CD14-positive monocyte (primary cell): Measurements from ENCODE around the gene CAB39L. TPM values are rescaled to one million over a fixed set of nuclear protein-coding genes. Genes with fewer than 3 reads are reported as not detected.

Source experiments
- DNase-seq, 3 donors: peaks; one replicate each; pipeline ENCODE4 v3.0.0-alpha.2; 2011 to 2022
- H2AFZ ChIP-seq: 2 replicates; pipeline ENCODE4 v1.6.0; 2012; ENCODE audit warnings: mild to moderate bottlenecking, low read depth, low read length, inconsistent platforms; ENCODE audit not compliant: insufficient read depth, poor library complexity, severe bottlenecking
- H3K27ac ChIP-seq, 2 donors: 1 replicate in 1 of 2; 2 replicates in 1 of 2; pipeline ENCODE4 v1.5.1; 2012 to 2013; ENCODE audit warnings: low read length in 2 of 2, control low read depth in 1 of 2, inconsistent platforms in 1 of 2, low read depth in 1 of 2, mild to moderate bottlenecking in 1 of 2
- H3K27me3 ChIP-seq, 2 donors: one replicate each; pipeline versions ENCODE4 v1.6.0 to v1.6.1; 2011 to 2013; ENCODE audit warnings: low read length in 2 of 2; ENCODE audit not compliant: control insufficient read depth in 2 of 2, insufficient read depth in 2 of 2
- H3K36me3 ChIP-seq, 2 donors: replicated peaks in 1 of 2; 1 replicate in 1 of 2; 2 replicates in 1 of 2; pipeline versions ENCODE4 v1.5.1 to v1.6.1; 2012 to 2013; ENCODE audit warnings: low read length in 2 of 2, control low read depth in 1 of 2, inconsistent platforms in 1 of 2, mild to moderate bottlenecking in 1 of 2; ENCODE audit not compliant: insufficient read depth in 2 of 2, control insufficient read depth in 1 of 2
- H3K4me1 ChIP-seq, 2 donors: 1 replicate in 1 of 2; 2 replicates in 1 of 2; pipeline versions ENCODE4 v1.5.1 to v1.6.1; 2012 to 2013; ENCODE audit warnings: low read length in 2 of 2, control low read depth in 1 of 2, inconsistent platforms in 1 of 2, mild to moderate bottlenecking in 1 of 2, moderate library complexity in 1 of 2; ENCODE audit not compliant: insufficient read depth in 2 of 2, control insufficient read depth in 1 of 2
- H3K4me2 ChIP-seq: replicated peaks from 2 replicates; pipeline ENCODE3; 2012; ENCODE audit warnings: low read length, moderate library complexity, mild to moderate bottlenecking; ENCODE audit not compliant: poor library complexity, severe bottlenecking; ENCODE audit errors: extremely low read depth
- H3K4me3 ChIP-seq, 3 experiments: fragments of 200-600 bp in 1 of 3; sonication (generic) in 1 of 3; replicated peaks in 1 of 3; 1 replicate in 2 of 3; 2 replicates in 1 of 3; pipeline ENCODE4 v1.5.1; 2011 to 2013; ENCODE audit warnings: low read length in 3 of 3, mild to moderate bottlenecking in 3 of 3, control low read depth in 2 of 3, low read depth in 2 of 3, inconsistent platforms in 1 of 3, moderate library complexity in 1 of 3
- H3K79me2 ChIP-seq: 2 replicates; pipeline ENCODE4 v1.6.0; 2012; ENCODE audit warnings: mild to moderate bottlenecking, control low read depth, inconsistent platforms, low read length, moderate library complexity; ENCODE audit not compliant: insufficient read depth
- H3K9ac ChIP-seq: 2 replicates; pipeline ENCODE4 v1.6.0; 2017; ENCODE audit warnings: low read length, mild to moderate bottlenecking; ENCODE audit not compliant: insufficient read depth, poor library complexity, severe bottlenecking
- H3K9me3 ChIP-seq, 2 donors: replicated peaks in 1 of 2; 1 replicate in 1 of 2; 2 replicates in 1 of 2; pipeline versions ENCODE4 v1.5.1 to v1.6.1; 2012 to 2013; ENCODE audit warnings: low read length in 2 of 2, control low read depth in 1 of 2; ENCODE audit not compliant: control insufficient read depth in 1 of 2, insufficient read depth in 1 of 2
- H4K20me1 ChIP-seq: 2 replicates; pipeline ENCODE4 v1.6.0; 2012; ENCODE audit warnings: mild to moderate bottlenecking, low read length, control low read depth, moderate library complexity; ENCODE audit not compliant: insufficient read depth
- H3K27ac Mint-ChIP-seq, 7 donors: one replicate each; pipeline ENCODE4 v1.8.0; 2020; ENCODE audit warnings: mild to moderate bottlenecking in 7 of 7, mixed read lengths in 7 of 7, moderate library complexity in 6 of 7, inconsistent platforms in 2 of 7
- H3K27me3 Mint-ChIP-seq, 3 donors: one replicate each; pipeline ENCODE4 v1.8.0; 2021 to 2022; ENCODE audit warnings: low read depth in 3 of 3, mild to moderate bottlenecking in 3 of 3, mixed read lengths in 3 of 3, moderate library complexity in 3 of 3, inconsistent platforms in 1 of 3
- H3K36me3 Mint-ChIP-seq, 2 donors: one replicate each; pipeline ENCODE4 v1.8.0; 2020; ENCODE audit warnings: mixed read lengths in 2 of 2, inconsistent platforms in 1 of 2, mild to moderate bottlenecking in 1 of 2
- H3K4me1 Mint-ChIP-seq: one replicate; pipeline ENCODE4 v1.8.0; 2020; ENCODE audit warnings: mild to moderate bottlenecking, mixed read lengths
- H3K4me3 Mint-ChIP-seq, 2 donors: one replicate each; pipeline ENCODE4 v1.8.0; 2020; ENCODE audit warnings: mild to moderate bottlenecking in 2 of 2, mixed read lengths in 2 of 2, moderate library complexity in 1 of 2
- H3K9me3 Mint-ChIP-seq, 7 donors: one replicate each; pipeline ENCODE4 v1.8.0; 2020 to 2022; ENCODE audit warnings: mixed read lengths in 7 of 7, mild to moderate bottlenecking in 6 of 7, moderate library complexity in 6 of 7, inconsistent platforms in 2 of 7
- WGBS: methylation state at CpG from one replicate; pipeline ENCODE4 v1.1.5; 2013; ENCODE audit warnings: missing lambda C conversion rate; ENCODE audit not compliant: insufficient coverage; 5-methylcytosine and 5-hydroxymethylcytosine counted together
- intact Hi-C, 2 donors: fragments of 100-400 bp; cut with micrococcal nuclease; formaldehyde crosslinking; loops; one replicate each; pipeline versions ENCODE4 v1.15.0 to v1.15.1; 2023
- polyA plus RNA-seq, 3 donors: library from polyadenylated mRNA; depleted of rRNA in 1 of 3; unstranded in 2 of 3; stranded (reverse) in 1 of 3; fragments of 300-500 nt in 2 of 3; fragments of >200 nt in 1 of 3; fragmentation: Illumina TruSeq in 2 of 3; gene quantifications; 1 replicate in 2 of 3; 2 replicates in 1 of 3; pipeline ENCODE4 v1.2.3, GENCODE V29; 2012 to 2021
- TF ChIP-seq, protein P1 (sequence below): fragments of 200-600 bp; IDR thresholded peaks from one replicate; pipeline ENCODE4 v1.8.0; 2022; ENCODE audit warnings: antibody characterized with exemption, mild to moderate bottlenecking

The CAB39L gene
- polyA plus RNA-seq, 3 donors, result 1.9 to 5.1 (median 2.7) TPM

GRCh38 chr13:49292742-49293486 lies 150.9 kb downstream of the CAB39L start:
- WGBS, result 40% methylated on average over 2 of the region's 6 CpGs
- H3K4me2 ChIP-seq, result no peak overlapping the region
- H3K36me3 ChIP-seq, result peaks cover 9 to 36% of the 10 kb centered on the region in 2 donors
- Mint-ChIP-seq H3K4me1 (no peaks in the 10 kb centered on the region), H3K9me3 (no peaks in the 10 kb centered on the region), H3K27ac (no peak overlapping the region), H3K27me3 (peaks cover 0 to 1% (median 1%) of the 10 kb centered on the region in 3 donors), H3K4me3 (no peak overlapping the region), H3K36me3 (peaks cover 39 to 55% of the 10 kb centered on the region in 2 donors)
- intact Hi-C loops, result no loop called here
- no peaks in the 10 kb centered on the region for H4K20me1 ChIP-seq
- H3K4me3 ChIP-seq, result no peak overlapping the region
- no peaks in the 10 kb centered on the region for H3K4me1 ChIP-seq
- H3K27ac ChIP-seq, result no peak overlapping the region
- no peak overlapping the region for H2AFZ ChIP-seq
- DNase-seq, result no peak
- H3K27me3 ChIP-seq, result no peaks in the 10 kb centered on the region
- no peaks in the 10 kb centered on the region for H3K79me2 ChIP-seq
- H3K9me3 ChIP-seq, result no peaks in the 10 kb centered on the region
- no peak overlapping the region for H3K9ac ChIP-seq
- TF ChIP-seq, protein P1, sequence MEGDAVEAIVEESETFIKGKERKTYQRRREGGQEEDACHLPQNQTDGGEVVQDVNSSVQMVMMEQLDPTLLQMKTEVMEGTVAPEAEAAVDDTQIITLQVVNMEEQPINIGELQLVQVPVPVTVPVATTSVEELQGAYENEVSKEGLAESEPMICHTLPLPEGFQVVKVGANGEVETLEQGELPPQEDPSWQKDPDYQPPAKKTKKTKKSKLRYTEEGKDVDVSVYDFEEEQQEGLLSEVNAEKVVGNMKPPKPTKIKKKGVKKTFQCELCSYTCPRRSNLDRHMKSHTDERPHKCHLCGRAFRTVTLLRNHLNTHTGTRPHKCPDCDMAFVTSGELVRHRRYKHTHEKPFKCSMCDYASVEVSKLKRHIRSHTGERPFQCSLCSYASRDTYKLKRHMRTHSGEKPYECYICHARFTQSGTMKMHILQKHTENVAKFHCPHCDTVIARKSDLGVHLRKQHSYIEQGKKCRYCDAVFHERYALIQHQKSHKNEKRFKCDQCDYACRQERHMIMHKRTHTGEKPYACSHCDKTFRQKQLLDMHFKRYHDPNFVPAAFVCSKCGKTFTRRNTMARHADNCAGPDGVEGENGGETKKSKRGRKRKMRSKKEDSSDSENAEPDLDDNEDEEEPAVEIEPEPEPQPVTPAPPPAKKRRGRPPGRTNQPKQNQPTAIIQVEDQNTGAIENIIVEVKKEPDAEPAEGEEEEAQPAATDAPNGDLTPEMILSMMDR, result no peak

- intact Hi-C loops, result loop anchor here in 1 of 2 donors (10.0 kb wide), 2 partner anchors 64 to 184 kb away; partner anchors contain the start of gene MLNR
- no peak for DNase-seq
- peaks cover 0 to 1% (median 1%) of the 10 kb centered on the region in 3 donors for H3K27me3 Mint-ChIP-seq
- Histone ChIP-seq H2AFZ (no peak overlapping the region), H3K9ac (no peak overlapping the region), H3K4me2 (no peak overlapping the region), H3K27me3 (no peaks in the 10 kb centered on the region), H3K9me3 (no peaks in the 10 kb centered on the region), H3K27ac (no peak overlapping the region), H4K20me1 (no peaks in the 10 kb centered on the region), H3K79me2 (no peaks in the 10 kb centered on the region), H3K4me1 (no peaks in the 10 kb centered on the region), H3K36me3 (peaks cover 13 to 58% of the 10 kb centered on the region in 2 donors), H3K4me3 (no peak overlapping the region)
- no peak overlapping the region for H3K4me3 Mint-ChIP-seq
- peak overlapping the region in 1 of 7 donors; percentile 60 for H3K27ac Mint-ChIP-seq
- no peaks in the 10 kb centered on the region for H3K4me1 Mint-ChIP-seq
- peaks cover 46 to 55% of the 10 kb centered on the region in 2 donors for H3K36me3 Mint-ChIP-seq
- H3K9me3 Mint-ChIP-seq, result no peaks in the 10 kb centered on the region
- TF ChIP-seq, protein P1, result no peak
Measured at GRCh38 chr13:49288458-49288857, 155.4 kb downstream of the CAB39L start.
